ENCODE data around the gene ARSB. TPM values are rescaled to one million over a fixed set of nuclear protein-coding genes. Genes with fewer than 3 reads are reported as not detected.

The ARSB gene
- total RNA-seq, 1 experiment from 2014 or later: 11.4 TPM

DNA sequence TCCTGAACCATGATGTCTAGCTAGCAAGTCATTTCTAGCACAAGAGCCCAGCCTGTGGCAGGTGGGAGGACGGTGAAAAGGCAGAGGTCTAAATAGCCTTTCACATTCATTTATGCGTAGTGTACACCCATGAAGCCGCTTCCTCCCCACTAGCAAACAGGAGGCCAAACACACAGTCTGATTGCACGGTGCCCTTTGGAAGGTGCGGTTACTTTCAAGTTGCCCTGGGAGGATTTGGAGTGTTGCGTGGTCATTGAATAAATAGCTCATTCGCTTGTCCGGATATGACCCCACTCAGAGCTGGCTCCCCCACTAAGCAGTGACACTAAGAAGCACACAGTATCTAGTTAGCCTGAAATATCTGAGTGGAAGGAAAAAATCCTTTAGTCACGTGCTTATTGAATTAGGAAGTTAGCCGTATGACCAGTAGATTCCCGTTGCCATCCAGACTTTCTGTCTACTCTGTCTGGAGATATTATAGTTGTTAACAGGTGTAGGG is 664 bp upstream of the ARSB start:
- Histone ChIP-seq H3K23me2 (ENCODE audit: insufficient read length, low read depth, low read length, poor library complexity, severe bottlenecking) (peaks cover 4% of the 10 kb centered on the region), H3K56ac (ENCODE audit: insufficient read length, low read depth, low read length) (no peak overlapping the region), H3K14ac (ENCODE audit: insufficient read depth, low read length) (no peak overlapping the region), H3K79me1 (ENCODE audit: insufficient read depth, low read depth, low read length, poor library complexity, severe bottlenecking) (no peaks in the 10 kb centered on the region), H3K9ac (ENCODE audit: extremely low read depth, insufficient read length, low read length) (no peak overlapping the region), H4K5ac (ENCODE audit: insufficient read length, low read depth, low read length) (no peak overlapping the region), H3K9me3 (ENCODE audit: control insufficient read depth, low read depth, low read length) (no peaks in the 10 kb centered on the region), H3K18ac (ENCODE audit: insufficient read length, low read depth, low read length) (no peak overlapping the region), H4K8ac (replicated peaks; ENCODE audit: insufficient read length, low read depth, low read length) (no peak overlapping the region), H4K91ac (ENCODE audit: insufficient read length, low read depth, low read length) (no peak overlapping the region), H2BK120ac (ENCODE audit: low read depth, low read length, poor library complexity, severe bottlenecking) (no peak overlapping the region), H4K20me1 (ENCODE audit: control insufficient read depth, insufficient read depth, insufficient read length) (no peaks in the 10 kb centered on the region), H3K4me1 (ENCODE audit: insufficient read depth, low read length) (peaks cover 11% of the 10 kb centered on the region), H3K27me3 (ENCODE audit: insufficient read depth, low read length) (no peaks in the 10 kb centered on the region), H3K4ac (ENCODE audit: low read depth, low read length) (no peak overlapping the region), H3T11ph (ENCODE audit: low read length) (no peak overlapping the region), H2BK5ac (ENCODE audit: insufficient read length, low read length) (no peak overlapping the region), H3K79me2 (ENCODE audit: insufficient read depth, low read length) (no peaks in the 10 kb centered on the region), H2BK15ac (ENCODE audit: low read depth, low read length) (no peak overlapping the region), H2AK5ac (ENCODE audit: insufficient read length, low read length) (no peak overlapping the region), H2AFZ (ENCODE audit: low read length) (no peak overlapping the region), H2BK20ac (ENCODE audit: low read depth, low read length, poor library complexity, severe bottlenecking) (no peak overlapping the region), H2BK12ac (ENCODE audit: insufficient read length, low read depth, low read length) (no peak overlapping the region), H3K4me2 (ENCODE audit: insufficient read depth, insufficient read length, low read length) (peak overlapping the region; percentile 85), H3K23ac (ENCODE audit: insufficient read length, low read depth, low read length) (no peak overlapping the region), H3K27ac (ENCODE audit: insufficient read length, low read depth, low read length) (no peak overlapping the region)
- WGBS (ENCODE audit: extremely low coverage, insufficient read length, low lambda C conversion rate): no CpG with 5 or more reads among the region's 11 CpGs
- TF ChIP-seq, protein P1, sequence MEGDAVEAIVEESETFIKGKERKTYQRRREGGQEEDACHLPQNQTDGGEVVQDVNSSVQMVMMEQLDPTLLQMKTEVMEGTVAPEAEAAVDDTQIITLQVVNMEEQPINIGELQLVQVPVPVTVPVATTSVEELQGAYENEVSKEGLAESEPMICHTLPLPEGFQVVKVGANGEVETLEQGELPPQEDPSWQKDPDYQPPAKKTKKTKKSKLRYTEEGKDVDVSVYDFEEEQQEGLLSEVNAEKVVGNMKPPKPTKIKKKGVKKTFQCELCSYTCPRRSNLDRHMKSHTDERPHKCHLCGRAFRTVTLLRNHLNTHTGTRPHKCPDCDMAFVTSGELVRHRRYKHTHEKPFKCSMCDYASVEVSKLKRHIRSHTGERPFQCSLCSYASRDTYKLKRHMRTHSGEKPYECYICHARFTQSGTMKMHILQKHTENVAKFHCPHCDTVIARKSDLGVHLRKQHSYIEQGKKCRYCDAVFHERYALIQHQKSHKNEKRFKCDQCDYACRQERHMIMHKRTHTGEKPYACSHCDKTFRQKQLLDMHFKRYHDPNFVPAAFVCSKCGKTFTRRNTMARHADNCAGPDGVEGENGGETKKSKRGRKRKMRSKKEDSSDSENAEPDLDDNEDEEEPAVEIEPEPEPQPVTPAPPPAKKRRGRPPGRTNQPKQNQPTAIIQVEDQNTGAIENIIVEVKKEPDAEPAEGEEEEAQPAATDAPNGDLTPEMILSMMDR (conservative IDR thresholded peaks at IDR 0.05): no peak
- Mint-ChIP-seq H3K36me3 (ENCODE audit: insufficient read depth in 1 of 3, low read depth in 3 of 3) (peaks cover 0 to 2% (median 0%) of the 10 kb centered on the region in 3 experiments; a peak in 1 of 7 replicates), H3K4me1 (peaks cover 22 to 25% of the 10 kb centered on the region in 2 experiments), H3K9me3 (no peaks in the 10 kb centered on the region; a peak in 1 of 5 replicates), H3K4me3 (peak overlapping the region; percentile 76 to 87), H3K27me3 (ENCODE audit: low read depth) (peaks cover 7% of the 10 kb centered on the region), H3K27ac (peak overlapping the region in 2 of 3 experiments; percentile 78 to 82; a peak in 2 of 7 replicates)
- DNase-seq: no peak

Data from H9 (cell line).